Upper lobe of right lung (tissue), 1 donor: ENCODE measurements around the gene CTDP1. TPM values are rescaled to one million over a fixed set of nuclear protein-coding genes. Genes with fewer than 3 reads are reported as not detected.

Experiments
- ATAC-seq: fragments of 200-7000 bp; cut with Tn5 transposase; one replicate; pipeline ENCODE4 v1.9.1; 2020; ENCODE audit warnings: mild to moderate bottlenecking, moderate library complexity
- DNase-seq: peaks from one replicate; pipeline ENCODE4 v3.0.0-alpha.2; 2020
- H3K27ac ChIP-seq: fragments of 200-600 bp; one replicate; pipeline ENCODE4 v1.8.0; 2022
- H3K27me3 ChIP-seq: fragments of 200-600 bp; one replicate; pipeline ENCODE4 v1.8.0; 2022; ENCODE audit warnings: mild to moderate bottlenecking
- H3K36me3 ChIP-seq: fragments of 200-600 bp; one replicate; pipeline ENCODE4 v1.8.0; 2022
- H3K4me1 ChIP-seq: fragments of 200-600 bp; one replicate; pipeline ENCODE4 v1.8.0; 2022
- H3K4me3 ChIP-seq: fragments of 200-600 bp; one replicate; pipeline ENCODE4 v1.8.0; 2022; ENCODE audit warnings: mild to moderate bottlenecking
- H3K9me3 ChIP-seq: fragments of 200-600 bp; one replicate; pipeline ENCODE4 v1.8.0; 2022
- CTCF ChIP-seq: fragments of 200-600 bp; IDR thresholded peaks from one replicate; pipeline ENCODE4 v1.8.0; 2022; ENCODE audit warnings: antibody characterized with exemption
- intact Hi-C: fragments of 100-400 bp; cut with DNase I; formaldehyde crosslinking; loops from one replicate; pipeline ENCODE4 v1.11.0; 2022
- total RNA-seq: library from RNA; stranded (reverse); fragmentation: NEBNext Ultra II Directional; extraction: Animal tissue kit (Norgen Biotek cat#: 25700); gene quantifications from one replicate; pipeline ENCODE4 v1.2.1, GENCODE V29; 2021
- donor health status: DM: no; HTN: yes; CAD: no; lungs with severe emphysema.

Gene CTDP1
- total RNA-seq, 1 donor from 2014 or later: 23.0 TPM

- Histone ChIP-seq H3K27ac (no peak overlapping the region), H3K4me1 (no peaks in the 10 kb centered on the region), H3K36me3 (peaks cover 55% of the 10 kb centered on the region), H3K4me3 (no peak overlapping the region), H3K27me3 (no peaks in the 10 kb centered on the region), H3K9me3 (no peaks in the 10 kb centered on the region)
- ATAC-seq: no peak
- intact Hi-C loops: no loop called here
- TF ChIP-seq CTCF: no peak
- DNase-seq: no peak
Observed at GRCh38 chr18:79695856-79696850, 16.6 kb downstream of the CTDP1 start.

DNA sequence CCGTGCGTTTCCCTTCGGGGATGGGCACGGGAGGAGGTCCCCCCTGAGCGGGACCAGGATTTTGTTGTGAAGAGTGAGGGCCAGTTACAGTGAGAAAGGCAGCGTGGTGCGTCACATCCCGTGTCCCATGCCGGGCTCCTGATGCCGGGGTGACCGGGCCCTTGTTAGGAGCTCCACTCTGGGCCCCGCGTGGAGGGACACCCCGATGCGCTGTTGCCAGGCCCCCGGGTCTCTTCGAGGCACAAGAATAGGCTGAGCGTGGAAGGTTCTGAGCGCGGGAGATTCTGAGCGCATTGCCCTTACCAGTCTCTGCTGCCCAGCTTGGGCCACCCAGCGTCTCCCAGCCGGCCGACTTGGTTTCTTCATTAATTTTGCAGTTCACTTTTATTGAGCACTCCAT, 17.6 kb downstream of the CTDP1 start:
- intact Hi-C loops: no loop called here

GRCh38 chr18:79697976-79698375, 18.4 kb downstream of the CTDP1 start:
- Histone ChIP-seq H3K9me3 (no peaks in the 10 kb centered on the region), H3K36me3 (peaks cover 65% of the 10 kb centered on the region), H3K4me3 (no peak overlapping the region), H3K27me3 (no peaks in the 10 kb centered on the region), H3K4me1 (no peaks in the 10 kb centered on the region), H3K27ac (no peak overlapping the region)
- intact Hi-C loops: no loop called here
- no peak for TF ChIP-seq CTCF
- DNase-seq (no peak), ATAC-seq (no peak)

More for the DNA sequence above, 17.6 kb downstream of the CTDP1 start:
- Histone ChIP-seq H3K4me1 (no peaks in the 10 kb centered on the region), H3K9me3 (no peaks in the 10 kb centered on the region), H3K36me3 (peaks cover 63% of the 10 kb centered on the region), H3K4me3 (no peak overlapping the region), H3K27ac (no peak overlapping the region), H3K27me3 (no peaks in the 10 kb centered on the region)
- ATAC-seq: no peak
- TF ChIP-seq CTCF: no peak
- no peak for DNase-seq

- no peaks in the 10 kb centered on the region for H3K4me1 ChIP-seq
- no peaks in the 10 kb centered on the region for H3K27me3 ChIP-seq
- DNase-seq (no peak), ATAC-seq (no peak)
- H3K36me3 ChIP-seq: peaks cover 66% of the 10 kb centered on the region
- H3K4me3 ChIP-seq: no peak overlapping the region
- no peak overlapping the region for H3K27ac ChIP-seq
- H3K9me3 ChIP-seq: no peaks in the 10 kb centered on the region
- intact Hi-C loops: no loop called here
- no peak for TF ChIP-seq CTCF
Observed at GRCh38 chr18:79698668-79699335, 19.2 kb downstream of the CTDP1 start.

- H3K4me3 ChIP-seq: no peak overlapping the region
- TF ChIP-seq CTCF: no peak
- ATAC-seq (no peak), DNase-seq (no peak)
- intact Hi-C loops: no loop called here
- H3K9me3 ChIP-seq: no peaks in the 10 kb centered on the region
- H3K27ac ChIP-seq: no peak overlapping the region
- H3K4me1 ChIP-seq: no peaks in the 10 kb centered on the region
- H3K36me3 ChIP-seq: peaks cover 74% of the 10 kb centered on the region
- no peaks in the 10 kb centered on the region for H3K27me3 ChIP-seq
Observed at GRCh38 chr18:79699653-79700052, 20.1 kb downstream of the CTDP1 start.
